Muscle layer of duodenum (tissue), 2 donors: ENCODE results near the gene TOP2B.

Source experiments
- H3K27ac ChIP-seq: one replicate; pipeline ENCODE4 v1.7.0; 2013; ENCODE audit warnings: mild to moderate bottlenecking, low read length
- H3K27me3 ChIP-seq: one replicate; pipeline ENCODE4 v1.7.0; 2013; ENCODE audit warnings: low read depth, mild to moderate bottlenecking, control low read depth, low read length
- H3K36me3 ChIP-seq, 2 donors: one replicate each; pipeline ENCODE4 v1.7.0; 2013; ENCODE audit warnings: low read length in 2 of 2, control low read depth in 1 of 2, mild to moderate bottlenecking in 1 of 2; ENCODE audit not compliant: insufficient read depth in 2 of 2, control insufficient read depth in 1 of 2
- H3K4me1 ChIP-seq, 2 donors: one replicate each; pipeline ENCODE4 v1.7.0; 2013; ENCODE audit warnings: low read length in 2 of 2, mild to moderate bottlenecking in 2 of 2, control low read depth in 1 of 2, moderate library complexity in 1 of 2; ENCODE audit not compliant: insufficient read depth in 2 of 2, control insufficient read depth in 1 of 2
- H3K4me3 ChIP-seq, 2 donors: one replicate each; pipeline ENCODE4 v1.7.0; 2013; ENCODE audit warnings: low read length in 2 of 2, low read depth in 1 of 2, mild to moderate bottlenecking in 1 of 2
- H3K9me3 ChIP-seq, 2 donors: one replicate each; pipeline ENCODE4 v1.7.0; 2013; ENCODE audit warnings: low read length in 2 of 2, control low read depth in 1 of 2, mild to moderate bottlenecking in 1 of 2; ENCODE audit not compliant: control insufficient read depth in 1 of 2
- donor health status: healthy.

The TOP2B gene

GRCh38 chr3:25567806-25568524 is 96.7 kb downstream of the TOP2B start:
- H3K4me3 ChIP-seq: no peak overlapping the region
- no peak overlapping the region for H3K27ac ChIP-seq
- H3K4me1 ChIP-seq: no peaks in the 10 kb centered on the region
- H3K9me3 ChIP-seq: no peaks in the 10 kb centered on the region
- H3K36me3 ChIP-seq: peaks cover 0 to 21% of the 10 kb centered on the region in 2 donors
- H3K27me3 ChIP-seq: no peaks in the 10 kb centered on the region

- Histone ChIP-seq H3K4me3 (no peak overlapping the region), H3K27ac (no peak overlapping the region), H3K36me3 (peaks cover 0 to 21% of the 10 kb centered on the region in 2 donors), H3K4me1 (no peaks in the 10 kb centered on the region), H3K27me3 (no peaks in the 10 kb centered on the region), H3K9me3 (no peaks in the 10 kb centered on the region)
These were observed 97.3 kb downstream of the TOP2B start for GRCh38 chr3:25567388-25567787.

GRCh38 chr3:25566358-25566920 is 98.3 kb downstream of the TOP2B start:
- H3K4me3 ChIP-seq: no peak overlapping the region
- H3K9me3 ChIP-seq: no peaks in the 10 kb centered on the region
- H3K36me3 ChIP-seq: peaks cover 0 to 14% of the 10 kb centered on the region in 2 donors
- no peak overlapping the region for H3K27ac ChIP-seq
- no peaks in the 10 kb centered on the region for H3K27me3 ChIP-seq
- H3K4me1 ChIP-seq: no peaks in the 10 kb centered on the region

GRCh38 chr3:25565807-25566206 is 98.9 kb downstream of the TOP2B start:
- Histone ChIP-seq H3K27me3 (no peaks in the 10 kb centered on the region), H3K36me3 (peaks cover 0 to 11% of the 10 kb centered on the region in 2 donors), H3K4me3 (no peak overlapping the region), H3K4me1 (no peaks in the 10 kb centered on the region), H3K27ac (no peak overlapping the region), H3K9me3 (no peaks in the 10 kb centered on the region)

GRCh38 chr3:25564075-25564474 is 100.6 kb downstream of the TOP2B start:
- Histone ChIP-seq H3K4me3 (no peak overlapping the region), H3K27me3 (no peaks in the 10 kb centered on the region), H3K36me3 (no peaks in the 10 kb centered on the region)

GRCh38 chr3:25563601-25564000 is 101.1 kb downstream of the TOP2B start:
- no peak overlapping the region for H3K27ac ChIP-seq
- no peaks in the 10 kb centered on the region for H3K9me3 ChIP-seq
- H3K27me3 ChIP-seq: no peaks in the 10 kb centered on the region
- no peaks in the 10 kb centered on the region for H3K36me3 ChIP-seq
- H3K4me3 ChIP-seq: no peak overlapping the region
- H3K4me1 ChIP-seq: no peaks in the 10 kb centered on the region

More at GRCh38 chr3:25564075-25564474, 100.6 kb downstream of the TOP2B start:
- no peak overlapping the region for H3K27ac ChIP-seq
- H3K4me1 ChIP-seq: no peaks in the 10 kb centered on the region
- no peaks in the 10 kb centered on the region for H3K9me3 ChIP-seq

- Histone ChIP-seq H3K27ac (no peak overlapping the region), H3K4me3 (no peak overlapping the region), H3K9me3 (no peaks in the 10 kb centered on the region), H3K36me3 (no peaks in the 10 kb centered on the region), H3K27me3 (no peaks in the 10 kb centered on the region), H3K4me1 (peaks cover 0 to 4% of the 10 kb centered on the region in 2 donors)
These were observed 105.9 kb downstream of the TOP2B start for GRCh38 chr3:25558796-25559195.

GRCh38 chr3:25558121-25558520 is 106.6 kb downstream of the TOP2B start:
- Histone ChIP-seq H3K4me1 (peaks cover 0 to 4% of the 10 kb centered on the region in 2 donors), H3K9me3 (no peaks in the 10 kb centered on the region), H3K4me3 (no peak overlapping the region), H3K27ac (no peak overlapping the region), H3K36me3 (no peaks in the 10 kb centered on the region), H3K27me3 (no peaks in the 10 kb centered on the region)

GRCh38 chr3:25557694-25558093 is 107.0 kb downstream of the TOP2B start:
- Histone ChIP-seq H3K9me3 (no peaks in the 10 kb centered on the region), H3K36me3 (no peaks in the 10 kb centered on the region), H3K27ac (no peak overlapping the region), H3K27me3 (no peaks in the 10 kb centered on the region), H3K4me1 (peaks cover 0 to 4% of the 10 kb centered on the region in 2 donors), H3K4me3 (no peak overlapping the region)

- H3K36me3 ChIP-seq: no peaks in the 10 kb centered on the region
- no peak overlapping the region for H3K27ac ChIP-seq
- H3K9me3 ChIP-seq: no peaks in the 10 kb centered on the region
- H3K4me1 ChIP-seq: peaks cover 0 to 4% of the 10 kb centered on the region in 2 donors
- H3K27me3 ChIP-seq: no peaks in the 10 kb centered on the region
- no peak overlapping the region for H3K4me3 ChIP-seq
These were observed 108.3 kb downstream of the TOP2B start for GRCh38 chr3:25556447-25556846.

- H3K9me3 ChIP-seq: no peaks in the 10 kb centered on the region
- no peaks in the 10 kb centered on the region for H3K27me3 ChIP-seq
- H3K4me3 ChIP-seq: no peak overlapping the region
- no peak overlapping the region for H3K27ac ChIP-seq
- H3K4me1 ChIP-seq: peaks cover 0 to 4% of the 10 kb centered on the region in 2 donors
- no peaks in the 10 kb centered on the region for H3K36me3 ChIP-seq
These were observed 108.8 kb downstream of the TOP2B start for GRCh38 chr3:25555695-25556437.
